ENCODE results near the gene CEP89. TPM values are rescaled to one million over a fixed set of nuclear protein-coding genes. Genes with fewer than 3 reads are reported as not detected.

CEP89 gene
- total and polyA plus RNA-seq, 2 of the 4 experiments (the other 2 are of a cell fraction): 7.2 to 17.4 TPM

DNA sequence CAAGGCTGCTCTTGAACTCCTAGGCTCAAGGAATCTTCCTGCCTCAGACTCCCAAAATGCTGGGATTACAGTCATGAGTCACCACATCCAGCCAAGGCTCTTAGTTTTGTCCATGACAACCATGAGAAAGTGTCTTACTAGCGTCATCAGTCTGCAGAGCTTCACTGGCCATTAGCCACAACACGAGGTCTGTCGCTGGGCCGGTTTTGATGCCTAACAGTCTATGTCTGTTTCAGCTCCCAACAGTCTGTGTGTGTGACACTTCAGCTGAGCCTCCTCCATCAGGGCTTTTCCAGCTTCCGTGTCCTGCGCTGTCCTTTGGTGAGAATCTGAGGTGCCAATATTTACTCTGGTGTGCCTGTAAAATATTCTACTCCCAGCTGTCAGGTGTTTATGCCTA, 47.6 kb downstream of the CEP89 start:
- no peak overlapping the region for H3K14ac ChIP-seq (replicated peaks; ENCODE audit: low read depth, low read length)
- no peak overlapping the region for H3K18ac ChIP-seq (ENCODE audit: low read depth, low read length)
- H3K9ac ChIP-seq (ENCODE audit: low read depth, low read length): no peak overlapping the region
- no peak overlapping the region for H4K91ac ChIP-seq (ENCODE audit: insufficient read depth, low read depth, low read length)
- no peak overlapping the region for H2AK5ac ChIP-seq (ENCODE audit: low read depth, low read length)
- dilution Hi-C loops (cut with HindIII; ENCODE audit: low sequenced_read_pairs, unreplicated experiment): no loop called here
- no peak overlapping the region for H2BK5ac ChIP-seq (ENCODE audit: low read depth, low read length, poor library complexity, severe bottlenecking)
- no peak overlapping the region for H3K4ac ChIP-seq (ENCODE audit: low read depth, low read length)
- H4K5ac ChIP-seq (ENCODE audit: low read depth, low read length): no peak overlapping the region
- H2BK120ac ChIP-seq (ENCODE audit: low read depth, low read length): no peak overlapping the region
- DNase-seq: peak; percentile 59
- no peak overlapping the region for H2BK15ac ChIP-seq (ENCODE audit: low read depth, low read length)
- H3K9me1 ChIP-seq (ENCODE audit: insufficient read depth, low read length): no peaks in the 10 kb centered on the region
- no peaks in the 10 kb centered on the region for H3K4me1 ChIP-seq (ENCODE audit: control insufficient read depth, insufficient read depth, low read length)
- no peak overlapping the region for H4K8ac ChIP-seq (ENCODE audit: low read depth in 2 of 2, low read length in 2 of 2)
- in situ Hi-C loops (cut with MboI; ENCODE audit: low sequenced_read_pairs): no loop called here
- BruUV-seq (replicated peaks): no TSS peak
- ATAC-seq (ENCODE audit: low read depth): no peak
- H3K36me3 ChIP-seq (ENCODE audit: control insufficient read depth, insufficient read depth, low read length): peaks cover 23% of the 10 kb centered on the region
- H3K79me1 ChIP-seq (ENCODE audit: low read depth in 1 of 2, low read length in 2 of 2): no peaks in the 10 kb centered on the region
- CTCF ChIA-PET: no interaction called here
- no peak overlapping the region for H2AFZ ChIP-seq (replicated peaks; ENCODE audit: low read length, poor library complexity)
- 91% methylated on average over 5 of the region's 6 CpGs; no CpG with 5 or more reads in 1 of the 2 experiments for WGBS, 2 experiments (ENCODE audit: extremely low coverage in 2 of 2, insufficient read length in 1 of 2)
- no peak overlapping the region for H3K27ac ChIP-seq (ENCODE audit: insufficient read depth, low read length)
- H3K9me3 ChIP-seq (ENCODE audit: control insufficient read depth, insufficient read depth, low read length): no peaks in the 10 kb centered on the region; the same call in 1 of the 2 replicates
- no peak overlapping the region for H3K23ac ChIP-seq (ENCODE audit: low read depth, low read length)
- no peak overlapping the region for H3K56ac ChIP-seq (ENCODE audit: extremely low read depth, insufficient read depth, low read length)
- intact Hi-C loops (cut with micrococcal nuclease): no loop called here
- POLR2A ChIA-PET (ENCODE audit: unreplicated experiment): no interaction called here
- no peak overlapping the region for H3K4me3 ChIP-seq (ENCODE audit: insufficient read depth, low read depth, low read length)
- TF ChIP-seq SMC3 (IDR thresholded peaks at IDR 0.05; ENCODE audit: low read depth, low read length) (no peak), BHLHE40 (IDR thresholded peaks at IDR 0.05; ENCODE audit: low read depth, low read length) (no peak)
- H3K4me2 ChIP-seq (ENCODE audit: low read depth, low read length): no peak overlapping the region
- H4K20me1 ChIP-seq (ENCODE audit: insufficient read depth, low read length): no peaks in the 10 kb centered on the region
- no peak overlapping the region for H2AK9ac ChIP-seq (replicated peaks; ENCODE audit: low read depth, low read length, poor library complexity)
- no peak overlapping the region for H2BK20ac ChIP-seq (ENCODE audit: low read depth, low read length)
- no peaks in the 10 kb centered on the region for H3K27me3 ChIP-seq (ENCODE audit: control insufficient read depth, insufficient read depth, low read length)

Data from IMR-90 (cell line).